GM18907 (cell line): ENCODE results near the gene ARHGEF28.

Experiments
- ATAC-seq: cut with Tn5 transposase; IDR thresholded peaks from one replicate; pipeline ENCODE4 v1.9.1; 2021; ENCODE audit warnings: mild to moderate bottlenecking, moderate library complexity; ENCODE audit not compliant: unreplicated experiment

ARHGEF28 gene

DNA sequence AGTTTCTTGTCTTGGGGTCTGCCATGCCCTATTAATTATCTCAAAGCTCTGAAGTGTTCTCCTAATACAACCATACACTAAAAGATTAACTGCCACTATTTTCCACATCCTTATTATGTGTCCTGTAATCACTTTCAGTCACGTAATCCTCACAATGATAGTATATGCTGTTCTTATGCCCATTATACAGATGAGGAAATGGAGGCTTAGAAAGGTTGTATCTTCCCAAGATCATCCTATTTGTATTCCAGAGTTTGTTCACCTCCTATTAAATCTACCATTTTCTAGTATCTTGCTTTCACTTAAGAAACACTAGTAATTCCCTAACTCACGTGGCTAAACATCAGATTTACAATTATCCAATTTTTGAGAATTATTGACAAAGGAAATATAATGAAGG lies 2.9 kb upstream of the ARHGEF28 start:
- no peak for ATAC-seq

DNA sequence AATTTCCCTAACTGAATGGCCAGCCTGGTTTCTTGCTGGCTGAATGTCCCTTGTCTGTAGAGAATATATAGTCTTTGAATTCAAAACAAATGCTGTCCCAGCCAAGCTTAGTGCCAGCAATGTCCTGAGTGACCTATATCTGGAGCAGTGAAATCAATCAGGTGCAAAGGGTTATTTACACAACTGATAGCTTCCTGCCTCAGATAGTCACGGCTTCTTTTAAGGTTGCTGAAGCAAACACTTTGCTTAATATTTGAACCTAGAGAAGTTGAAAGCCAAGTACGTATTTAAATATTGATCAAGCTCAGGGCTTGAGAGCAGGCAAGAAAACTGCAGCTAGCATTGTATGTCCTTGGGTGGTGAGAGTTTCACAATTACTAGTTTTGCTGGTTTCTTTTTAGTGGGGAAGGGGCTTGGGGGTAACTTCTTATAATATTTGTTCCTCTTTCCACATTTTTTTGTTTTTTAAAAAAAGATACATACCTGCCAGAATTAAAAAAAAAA lies 2.0 kb upstream of the ARHGEF28 start:
- ATAC-seq: no peak

DNA sequence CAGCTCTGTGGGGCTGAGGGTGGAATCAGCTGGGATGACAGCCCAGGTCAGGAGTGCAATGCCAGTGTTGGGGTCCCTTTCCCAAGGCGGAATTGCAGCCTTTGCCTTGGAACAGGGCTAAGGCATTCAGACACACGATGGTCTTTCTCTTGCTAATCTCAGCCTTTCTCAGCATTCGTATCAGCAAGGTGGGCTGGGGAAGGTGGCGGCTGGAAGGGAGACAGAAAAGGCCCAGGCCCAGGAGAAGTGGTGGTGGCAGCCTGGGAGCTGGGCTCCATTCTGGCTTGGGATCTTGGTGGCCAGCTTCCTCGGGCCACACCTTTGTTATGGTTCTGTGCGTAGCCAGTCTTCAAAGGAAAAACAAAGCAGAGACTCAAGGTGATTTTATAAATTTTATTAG lies 1.1 kb upstream of the ARHGEF28 start:
- no peak for ATAC-seq

DNA sequence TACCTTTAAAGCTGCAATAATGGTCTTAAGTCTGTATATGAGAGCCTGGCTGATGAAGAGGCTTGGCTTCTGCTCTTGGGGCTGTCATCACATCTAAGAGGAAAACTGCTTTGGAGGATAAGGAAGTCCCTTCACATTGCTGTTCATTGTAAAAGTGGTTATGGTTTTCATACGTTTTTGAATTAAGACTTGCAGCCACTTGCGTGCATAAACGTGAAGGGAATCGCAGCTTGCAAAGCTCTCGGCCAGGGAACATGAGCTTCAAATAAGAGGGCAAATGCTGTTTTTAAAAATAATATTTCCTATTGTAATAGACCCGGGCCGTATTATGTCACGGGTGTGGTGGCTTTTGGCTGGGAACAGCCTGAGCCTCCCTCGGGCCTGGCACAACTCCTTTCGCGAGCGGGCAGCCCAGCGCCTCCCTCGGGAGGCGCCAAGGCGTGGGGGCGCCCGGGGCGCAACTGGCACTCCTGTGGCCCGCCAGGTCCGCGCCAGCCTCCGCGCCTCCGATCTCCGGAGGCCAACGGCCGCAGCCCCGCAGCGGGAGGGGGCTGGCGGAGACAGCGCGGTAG lies 538 bp upstream of the ARHGEF28 start:
- no peak for ATAC-seq

DNA sequence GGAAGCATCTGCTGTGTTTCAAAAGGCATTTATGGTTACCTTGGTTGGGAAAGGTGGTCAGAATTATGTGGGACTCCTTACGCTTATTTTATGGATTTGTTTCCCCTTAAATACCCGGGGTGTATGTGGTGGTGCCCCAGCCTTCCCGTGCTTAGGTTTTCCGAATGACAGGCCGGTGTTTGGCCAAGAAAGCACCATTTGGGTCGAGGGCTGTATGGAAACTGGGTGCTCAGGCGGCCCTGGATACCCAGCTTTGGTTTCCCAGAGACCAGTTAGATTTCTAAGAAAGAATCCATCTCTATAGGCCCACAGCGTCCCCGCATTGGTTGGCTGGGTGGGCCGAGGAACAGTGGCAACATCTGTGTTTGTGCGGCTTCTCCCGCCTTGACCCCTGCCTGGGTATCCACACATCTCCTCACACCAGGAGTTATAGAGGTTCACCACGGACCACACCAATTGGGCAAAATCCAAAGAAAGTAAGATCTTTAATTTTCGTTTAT lies 868 bp downstream of the ARHGEF28 start:
- ATAC-seq: no peak

DNA sequence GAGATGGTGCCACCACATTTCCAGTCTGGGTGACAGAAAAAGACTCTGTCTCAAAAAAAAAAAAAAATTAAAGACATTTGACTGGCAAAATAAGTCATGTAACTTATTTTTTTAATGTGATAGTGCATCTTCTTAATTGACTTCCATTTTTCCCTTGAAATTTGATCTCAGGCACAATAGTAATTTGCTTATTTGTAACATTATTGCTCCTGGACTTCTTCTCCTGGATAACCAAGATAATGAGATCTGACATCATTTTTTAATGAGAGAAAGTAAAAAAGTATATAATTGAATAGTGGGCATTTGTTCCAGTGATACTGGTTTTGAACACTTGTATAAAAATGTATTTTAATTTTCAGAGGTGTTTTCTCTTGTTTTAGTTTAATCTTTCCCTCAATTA lies 3.5 kb downstream of the ARHGEF28 start:
- ATAC-seq: no peak

DNA sequence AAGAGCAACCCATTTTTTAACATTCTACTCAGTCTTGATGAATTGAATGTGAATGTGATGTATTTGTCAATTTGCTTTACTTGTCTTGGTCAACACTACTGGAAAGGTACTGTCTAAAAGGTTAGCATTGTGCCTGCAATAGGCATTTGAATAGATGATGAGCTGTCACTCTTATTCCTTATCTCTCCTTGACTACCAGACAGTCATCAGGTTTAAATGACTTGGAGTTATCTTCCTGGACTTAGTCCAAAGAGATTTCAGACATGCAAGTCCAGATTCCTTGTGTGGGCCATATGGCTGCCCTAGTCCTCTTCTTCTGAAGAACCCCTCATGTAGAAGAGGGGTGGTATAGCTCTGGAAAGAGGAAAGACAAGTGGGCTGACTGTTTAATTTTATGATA lies 4.8 kb downstream of the ARHGEF28 start:
- no peak for ATAC-seq

DNA sequence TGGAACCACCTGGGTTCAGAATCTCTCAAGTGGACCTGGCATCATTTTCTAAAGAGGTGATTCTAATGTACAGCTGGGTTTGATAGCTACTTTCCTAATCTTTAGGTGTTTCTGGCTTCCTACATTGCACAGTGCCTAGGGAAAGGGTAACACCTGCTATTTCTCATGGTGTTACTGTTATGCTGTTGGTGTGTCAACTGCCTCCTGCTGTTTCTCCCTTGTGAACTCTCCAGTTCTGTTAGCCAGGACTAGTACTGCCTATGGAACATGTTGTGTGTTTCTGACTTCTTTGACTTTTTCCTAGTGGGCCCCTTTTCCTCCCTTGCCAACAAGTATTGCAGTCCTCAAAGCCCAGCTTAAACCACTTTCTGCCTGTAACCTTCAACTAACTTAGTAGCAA lies 5.5 kb downstream of the ARHGEF28 start:
- ATAC-seq: no peak

DNA sequence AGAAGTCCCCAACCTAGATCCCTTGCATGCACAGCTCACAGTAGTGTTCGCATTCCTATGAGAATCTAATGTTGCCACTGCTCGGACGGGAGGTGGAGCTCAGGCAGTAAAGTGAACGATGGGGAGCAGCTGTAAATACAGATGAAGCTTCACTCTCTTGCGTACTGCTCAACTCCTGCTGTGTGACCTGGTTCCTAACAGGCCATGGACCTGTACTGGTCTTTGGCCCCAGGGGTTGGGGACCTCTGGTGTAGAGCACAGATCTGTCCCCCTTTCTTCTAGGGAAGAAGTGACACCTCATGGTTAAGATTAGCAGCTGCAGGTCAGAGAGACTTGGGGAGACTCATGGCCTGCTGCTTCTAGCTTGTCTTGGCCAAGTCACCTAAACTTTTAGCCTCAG lies 7.1 kb downstream of the ARHGEF28 start:
- no peak for ATAC-seq

DNA sequence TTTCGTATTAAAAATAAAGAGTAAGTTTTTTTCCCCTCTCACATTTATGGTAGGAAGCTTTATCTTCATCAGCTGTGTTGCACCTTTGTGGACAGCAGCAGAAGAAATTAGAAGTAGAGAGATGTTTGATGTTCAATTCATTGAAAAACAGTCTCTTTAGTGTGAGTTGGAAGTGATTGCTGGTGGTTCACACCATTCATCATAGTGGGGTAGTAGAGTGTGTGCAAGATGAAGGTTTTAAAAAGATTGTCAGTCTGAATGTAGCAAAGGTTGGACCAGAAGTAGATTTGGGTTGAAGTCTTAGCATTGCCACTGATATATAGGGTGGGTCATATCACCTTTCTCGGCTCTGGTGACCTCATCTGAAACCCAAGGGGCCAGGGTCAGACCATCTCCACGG lies 10.4 kb downstream of the ARHGEF28 start:
- ATAC-seq: no peak

DNA sequence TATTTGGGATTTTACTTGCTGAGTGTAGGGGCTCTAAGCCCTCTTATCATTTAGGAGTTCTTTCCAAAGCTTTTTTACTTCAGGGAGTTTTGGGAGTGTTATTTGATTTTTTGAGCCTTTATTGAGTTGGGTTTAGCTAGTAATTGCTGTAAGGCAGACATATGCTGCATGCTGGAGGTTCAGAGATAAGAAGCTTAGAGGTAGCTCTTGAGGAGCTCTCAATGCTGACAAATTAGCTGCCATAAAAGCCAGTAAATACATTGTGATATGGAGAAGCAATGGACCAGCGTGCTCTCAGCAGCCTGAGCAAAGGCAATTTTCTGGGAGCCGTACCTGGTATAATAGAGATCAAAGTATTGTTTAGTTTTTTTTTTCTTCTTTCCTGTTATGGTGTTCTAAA lies 11.6 kb downstream of the ARHGEF28 start:
- no peak for ATAC-seq

DNA sequence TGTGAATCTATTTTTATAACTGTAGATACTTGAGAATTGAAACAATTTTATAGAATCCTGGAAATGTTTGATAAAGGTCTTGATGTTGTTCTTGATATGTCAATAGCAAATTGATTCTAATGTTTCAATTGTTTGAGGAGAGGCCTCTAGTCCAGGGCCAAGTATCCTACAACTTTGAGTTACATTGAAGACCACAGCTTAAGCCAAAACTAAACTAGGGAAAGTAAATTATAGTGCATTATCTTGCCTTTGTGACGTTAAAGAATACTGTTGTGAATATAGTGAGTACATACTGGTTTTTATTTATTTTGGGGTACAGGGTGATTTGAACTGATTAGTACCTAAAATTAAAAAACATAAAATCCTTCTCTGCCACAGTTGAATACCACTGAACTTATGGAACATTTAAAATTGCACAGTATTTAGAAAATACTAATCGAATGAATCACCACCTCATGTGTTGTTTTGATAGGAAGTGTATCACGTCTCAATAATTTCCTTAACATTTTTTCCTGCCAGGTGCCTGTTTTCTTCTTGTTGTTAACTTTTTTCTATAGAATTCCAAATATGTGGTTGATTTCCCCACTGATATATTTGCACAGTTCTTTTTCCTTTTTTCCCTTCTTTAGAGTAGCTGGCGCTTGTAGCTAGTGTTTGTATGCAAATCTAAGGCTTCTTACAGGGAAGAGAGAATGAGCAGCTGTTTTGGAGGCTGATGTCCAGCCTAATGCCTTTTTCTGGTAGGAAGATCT lies 12.5 kb downstream of the ARHGEF28 start:
- ATAC-seq: no peak

DNA sequence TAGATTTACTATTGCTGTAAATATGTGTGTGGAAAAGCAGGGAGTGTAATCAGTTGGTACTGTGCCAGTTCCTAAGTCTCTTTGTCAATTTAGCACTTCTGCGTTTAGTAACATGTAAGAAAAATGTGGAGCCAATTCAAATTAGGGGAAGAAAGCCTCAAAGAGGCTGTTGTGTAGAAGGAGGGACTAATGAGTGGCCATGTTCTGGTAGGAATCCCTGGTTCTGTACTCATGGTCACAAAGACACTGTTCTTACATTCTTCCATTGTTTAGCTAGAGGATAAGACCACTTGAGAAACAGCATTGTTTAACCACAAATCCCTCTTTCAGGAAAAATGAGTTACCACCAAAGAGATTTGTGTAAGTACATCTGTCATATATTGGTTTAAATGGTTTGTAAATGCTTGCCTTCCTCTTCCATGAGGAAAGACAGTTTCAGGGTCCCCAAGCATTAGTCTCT lies 14.9 kb downstream of the ARHGEF28 start:
- ATAC-seq: no peak

DNA sequence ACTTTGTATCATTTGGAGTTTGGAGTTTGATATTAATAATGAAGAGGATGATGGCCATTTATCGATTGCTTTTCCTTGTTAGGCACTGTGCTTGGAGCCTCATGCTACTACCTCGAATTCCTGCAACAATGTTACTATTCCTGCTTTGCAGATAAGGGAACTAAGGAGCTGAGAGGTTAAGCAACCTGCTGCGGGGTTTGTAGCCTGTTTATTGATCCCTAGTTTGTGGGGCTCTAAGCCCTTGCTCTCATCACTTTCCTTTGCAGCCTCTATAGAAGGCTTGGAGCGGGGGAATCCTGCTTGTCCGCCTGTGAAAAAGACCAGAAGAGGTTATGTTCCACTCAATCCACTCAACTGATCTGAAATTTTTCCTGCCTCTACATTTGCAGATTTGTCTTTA lies 15.8 kb downstream of the ARHGEF28 start:
- ATAC-seq: no peak

DNA sequence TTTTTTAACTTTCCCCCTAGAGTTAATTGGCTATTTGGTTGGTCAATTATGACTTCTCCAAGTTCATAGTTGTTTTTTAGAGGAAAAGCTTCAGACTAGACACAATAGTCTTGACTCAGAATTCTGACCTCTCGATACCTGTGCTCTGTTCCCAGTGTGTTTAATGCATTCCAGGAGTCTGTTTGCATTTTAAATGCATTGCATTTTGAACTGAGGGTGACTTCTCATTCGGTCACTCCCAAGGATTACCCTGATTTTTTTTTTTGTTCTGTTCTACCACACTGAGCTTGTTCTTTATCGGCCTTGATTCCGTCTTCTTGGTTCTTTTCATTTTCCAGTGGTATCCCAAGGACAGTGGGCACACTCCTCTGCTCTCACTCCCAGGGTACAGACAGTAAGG lies 16.3 kb downstream of the ARHGEF28 start:
- no peak for ATAC-seq

DNA sequence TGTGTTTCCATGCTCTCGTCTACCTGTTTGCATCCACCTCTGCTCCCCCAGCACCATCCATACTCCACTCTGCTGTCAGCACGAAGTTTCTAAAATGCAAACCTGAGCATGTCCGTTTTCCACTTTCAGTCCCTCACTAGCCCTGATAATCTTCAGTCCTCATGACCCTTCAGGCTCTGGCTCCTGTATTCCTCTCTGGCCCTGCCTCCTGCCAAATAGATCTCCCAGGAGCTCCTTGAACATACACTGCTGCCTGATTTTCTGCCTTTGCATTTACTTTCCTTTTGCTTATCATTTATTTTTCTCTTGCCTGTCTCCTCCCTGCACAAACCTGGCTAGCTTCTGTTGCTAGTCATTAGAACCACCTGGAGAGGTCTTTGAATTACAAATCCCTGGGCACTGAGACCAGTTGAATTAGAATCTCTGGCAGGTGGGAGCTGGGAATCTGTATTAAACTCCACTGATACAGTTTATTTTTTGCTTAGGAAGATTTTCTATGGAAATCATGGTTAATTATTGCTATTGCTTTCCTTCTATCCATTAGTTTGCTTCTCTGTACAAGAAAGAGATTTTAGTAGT lies 18.5 kb downstream of the ARHGEF28 start:
- ATAC-seq: no peak

DNA sequence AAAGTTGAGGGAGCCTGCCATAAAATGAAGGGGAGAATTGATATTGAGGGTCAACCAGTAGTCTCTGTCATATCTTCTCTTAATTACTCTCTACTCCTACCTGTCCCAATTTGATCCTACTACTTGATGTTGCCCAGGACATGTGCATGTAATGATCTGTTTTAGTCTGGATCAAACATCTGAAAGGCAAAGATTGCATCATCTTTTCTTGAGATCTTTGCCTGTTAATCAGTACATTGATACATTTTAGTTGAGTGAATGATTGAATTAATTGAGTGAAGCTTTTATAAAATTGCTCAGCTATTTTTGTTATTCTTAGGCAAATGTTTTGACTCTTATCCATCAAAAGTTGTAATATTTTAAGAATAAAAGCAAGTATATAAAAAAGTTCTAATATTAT lies 21.7 kb downstream of the ARHGEF28 start:
- no peak for ATAC-seq

DNA sequence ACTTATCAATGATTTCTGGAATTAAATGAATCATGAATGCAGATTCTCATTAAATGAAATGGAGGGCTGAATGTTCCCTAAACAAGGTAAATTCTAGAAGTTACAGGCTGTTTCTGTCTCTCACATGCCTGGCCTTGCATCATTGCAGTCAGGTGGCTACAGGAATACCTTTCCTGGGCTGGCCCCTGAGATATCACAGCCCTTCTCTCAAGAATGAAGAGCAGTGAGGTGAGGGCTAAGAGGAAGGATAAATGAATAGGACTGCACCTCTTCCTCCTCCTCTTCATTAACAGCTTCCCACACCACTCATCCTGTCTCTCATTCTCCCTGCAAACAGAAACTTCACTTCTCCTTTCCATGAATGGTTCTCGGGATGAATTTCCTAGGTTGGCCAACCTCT lies 22.5 kb downstream of the ARHGEF28 start:
- ATAC-seq: no peak

DNA sequence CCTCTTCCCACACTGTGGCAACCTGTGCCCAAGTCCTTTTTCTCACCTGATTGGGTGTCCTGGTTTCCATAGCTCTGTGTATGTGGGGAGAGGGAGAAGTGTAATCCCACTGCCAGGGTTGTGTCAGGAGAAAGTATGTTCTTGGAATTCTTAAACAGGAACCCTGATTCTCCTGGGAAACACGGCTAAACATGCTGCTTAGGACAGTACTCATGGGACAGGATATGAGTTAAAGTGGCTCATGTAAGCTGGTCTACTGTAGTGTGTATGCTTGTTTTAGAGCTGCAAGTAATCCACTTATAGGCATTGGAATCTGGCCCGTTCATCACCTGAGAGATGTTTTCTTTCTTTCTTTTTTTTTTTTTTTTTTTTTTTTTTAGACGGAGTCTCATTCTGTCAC lies 23.9 kb downstream of the ARHGEF28 start:
- ATAC-seq: no peak

DNA sequence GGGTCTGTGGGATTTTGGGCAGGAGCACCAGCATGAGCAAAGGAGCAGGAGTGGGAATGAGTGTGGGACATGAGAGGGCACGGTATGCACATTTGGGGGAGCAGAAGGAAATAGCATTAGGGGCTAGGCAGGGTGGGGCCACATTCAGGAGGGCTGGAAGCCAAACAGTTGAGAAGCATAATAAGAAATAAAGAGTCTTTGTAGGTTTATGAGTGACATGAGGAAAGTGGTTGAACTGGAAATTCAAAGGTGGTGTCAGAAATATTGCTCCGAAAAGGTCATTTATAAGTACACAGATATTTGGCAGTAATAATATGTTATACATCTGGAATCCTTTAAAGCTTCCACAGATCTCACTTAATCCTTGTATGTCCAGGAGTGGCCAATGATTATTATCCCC lies 26.4 kb downstream of the ARHGEF28 start:
- no peak for ATAC-seq

DNA sequence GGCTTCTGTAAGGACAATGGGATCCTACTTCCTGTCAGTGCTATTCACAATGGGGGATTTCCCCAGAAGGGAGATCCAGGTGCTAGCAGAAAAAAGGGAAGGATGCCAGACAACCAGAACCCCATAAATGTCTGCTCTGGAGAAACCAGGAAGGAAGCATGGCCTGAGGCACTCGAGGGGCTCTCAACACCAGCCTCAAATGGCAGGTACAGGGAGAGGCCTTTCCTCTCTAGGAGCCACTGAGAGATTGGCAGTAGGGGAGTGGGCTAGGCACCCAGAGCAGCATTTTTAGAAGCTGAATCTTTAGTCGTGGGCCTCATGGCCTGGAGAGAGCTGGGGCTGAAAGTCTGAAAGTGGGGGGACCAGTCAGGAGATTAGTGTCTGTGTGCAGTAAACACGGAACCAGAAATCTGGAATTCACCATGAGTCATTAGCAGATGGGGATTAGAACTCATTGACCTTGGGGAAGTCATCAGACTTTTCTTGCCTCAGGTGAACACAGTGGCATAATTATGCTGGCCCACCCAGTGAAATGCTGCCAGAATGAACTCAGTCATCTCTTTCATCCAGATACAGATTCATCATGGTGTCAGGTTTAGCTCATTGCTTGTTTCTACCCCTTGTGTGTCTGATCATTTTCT lies 28.3 kb downstream of the ARHGEF28 start:
- ATAC-seq: no peak
